HG03457 (cell line): ENCODE measurements around the gene ELP2.
"Not testable (repeated sequence)": the region's sequence is repeated elsewhere in the genome, so short reads cannot be mapped to it uniquely, and the experiment has no call there.

Experiments used
- ATAC-seq: cut with Tn5 transposase; IDR thresholded peaks from one replicate; pipeline ENCODE4 v1.9.1; 2021; ENCODE audit warnings: moderate number of reproducible peaks; ENCODE audit not compliant: unreplicated experiment

Gene ELP2

GRCh38 chr18:36187193-36187825, 57.6 kb downstream of the ELP2 start, which contains the start of gene MOCOS:
TSS of gene MOCOS (plus strand) at chr18:36187497. CDS start at chr18:36187540, 43 bp downstream.
- ATAC-seq = peak; percentile 74

- no peak for ATAC-seq
Measured at GRCh38 chr18:36187826-36188721, 58.4 kb downstream of the ELP2 start.

DNA sequence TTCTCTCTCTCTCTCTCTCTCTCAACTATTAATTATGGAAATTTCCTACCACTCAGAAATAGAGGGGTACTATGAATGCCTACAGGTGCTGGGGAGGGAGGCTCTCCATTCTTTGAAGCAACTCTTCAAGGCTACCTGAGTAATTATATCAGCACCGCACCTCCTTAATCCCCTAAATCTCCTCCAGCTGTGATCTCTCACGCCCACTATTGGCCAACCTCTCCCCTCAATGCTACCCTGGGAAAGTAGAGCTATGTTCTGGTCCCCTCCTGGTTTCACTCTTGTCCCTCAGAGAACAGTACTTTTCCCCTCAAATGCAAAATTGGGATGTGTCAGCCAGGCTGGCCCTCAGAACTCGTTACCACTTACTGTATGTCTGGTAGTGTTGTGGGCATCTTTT, 59.2 kb downstream of the ELP2 start:
- ATAC-seq = no peak

DNA sequence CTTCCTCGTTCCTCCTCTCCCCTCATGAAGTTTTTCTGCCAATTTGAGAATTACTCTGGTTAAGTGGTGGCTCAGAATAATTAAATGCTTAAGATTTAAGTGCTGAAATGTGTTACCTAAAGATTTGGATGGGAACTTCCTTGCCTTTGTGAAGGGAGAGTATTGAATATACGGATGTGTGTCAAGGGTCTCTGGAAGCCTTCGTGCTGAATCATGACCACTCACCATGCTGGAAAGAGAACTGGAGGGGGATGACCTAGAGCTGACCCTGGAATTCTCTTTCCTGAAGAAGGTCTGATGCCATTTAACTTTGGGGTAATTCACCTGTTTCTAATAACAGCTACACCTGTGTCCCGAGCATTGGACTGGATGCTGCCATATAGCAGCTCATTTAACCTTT, 59.8 kb downstream of the ELP2 start:
- ATAC-seq = no peak

- no peak for ATAC-seq
Measured at GRCh38 chr18:36191286-36191685, 61.6 kb downstream of the ELP2 start.

DNA sequence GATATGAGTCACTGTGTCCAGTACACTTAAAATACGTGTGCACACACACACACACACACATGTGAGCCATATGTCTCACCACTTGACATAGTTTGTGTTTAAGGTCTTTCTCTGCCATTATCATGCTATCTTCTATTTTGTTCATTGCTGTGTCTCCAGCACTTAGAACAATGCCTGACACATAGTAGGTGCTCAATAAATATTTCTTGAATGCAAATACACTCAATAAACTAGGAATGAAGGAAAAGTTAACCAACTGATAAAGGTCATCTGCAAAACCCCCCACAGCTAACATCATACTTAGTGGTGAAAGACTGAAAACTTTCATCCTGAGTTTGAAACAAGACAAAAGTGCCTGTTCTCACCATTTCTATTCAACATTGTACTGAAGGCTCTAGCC, 62.0 kb downstream of the ELP2 start:
- ATAC-seq = no peak

GRCh38 chr18:36194600-36195315, 65.1 kb downstream of the ELP2 start:
- ATAC-seq = no peak

DNA sequence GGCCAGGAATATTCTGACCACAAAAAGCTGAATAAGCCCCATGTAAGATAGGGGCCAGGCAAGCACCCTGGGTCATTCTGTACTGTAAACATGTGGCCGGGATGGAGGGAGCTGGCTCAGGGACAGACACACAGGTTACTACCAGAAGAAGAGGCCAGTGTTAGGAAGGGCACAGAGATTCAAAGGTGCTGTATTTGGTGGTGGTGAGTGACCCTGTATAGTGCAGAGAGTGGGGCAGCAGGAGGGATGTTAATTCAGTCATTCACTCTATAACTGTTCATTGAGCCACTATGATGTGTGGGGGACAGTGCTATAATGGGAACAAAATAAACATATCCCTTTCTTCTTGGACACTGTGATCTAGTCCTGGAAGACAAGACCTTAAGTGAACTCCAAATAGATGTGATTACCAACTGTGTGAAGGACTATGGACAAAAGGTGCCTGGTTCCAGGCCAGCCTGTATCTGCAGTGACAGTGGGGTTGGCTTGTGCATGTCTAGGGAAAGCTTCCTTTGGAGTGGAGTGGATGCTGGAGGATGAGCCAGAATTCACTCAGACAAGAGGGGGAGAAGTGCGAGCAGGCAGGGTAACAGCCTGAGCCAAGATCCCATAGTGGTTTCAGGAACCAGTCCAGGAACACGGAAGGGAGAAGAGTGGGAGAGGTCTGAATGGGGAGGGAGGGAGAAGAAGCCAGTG, 65.9 kb downstream of the ELP2 start:
- no peak for ATAC-seq

DNA sequence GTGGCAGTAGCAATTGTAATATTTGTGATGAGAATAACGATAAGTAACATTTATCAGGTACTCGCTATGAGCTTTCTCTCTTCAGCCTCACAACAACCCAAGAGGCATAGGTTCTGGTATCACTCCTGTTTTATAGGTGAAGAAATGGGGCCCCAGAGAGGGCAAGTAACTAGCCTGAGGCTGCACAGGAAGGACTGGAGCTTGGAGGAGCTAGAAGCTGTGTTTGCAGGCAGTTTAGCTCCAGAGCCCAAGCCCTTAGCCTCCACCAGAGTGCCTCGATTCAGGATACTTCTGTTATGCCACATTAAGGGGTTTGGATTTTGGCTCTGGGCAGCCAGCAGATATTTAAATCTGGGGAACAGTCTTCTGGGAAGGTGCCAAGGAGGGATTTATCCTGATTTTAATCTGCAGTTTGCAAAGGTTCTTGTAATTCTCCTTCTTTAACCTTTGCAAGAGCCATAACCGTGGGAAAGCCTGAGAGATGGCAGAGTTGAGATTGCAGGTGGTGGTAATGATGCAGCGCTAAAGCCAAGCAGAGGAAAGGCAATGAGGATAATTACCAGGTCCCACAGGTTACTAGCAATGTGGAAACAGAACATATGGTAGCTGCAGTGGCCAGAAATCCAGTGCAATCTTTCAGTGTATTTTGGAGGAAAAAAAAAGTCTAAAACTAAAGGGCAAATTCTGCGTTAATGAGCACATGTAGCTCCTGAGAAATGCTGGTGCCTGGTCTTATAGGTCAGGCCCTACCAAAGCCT, 66.7 kb downstream of the ELP2 start:
- ATAC-seq = no peak

- ATAC-seq = no peak
Measured at GRCh38 chr18:36197511-36198166, 67.9 kb downstream of the ELP2 start.

GRCh38 chr18:36199691-36200295, 70.1 kb downstream of the ELP2 start:
- no peak for ATAC-seq

DNA sequence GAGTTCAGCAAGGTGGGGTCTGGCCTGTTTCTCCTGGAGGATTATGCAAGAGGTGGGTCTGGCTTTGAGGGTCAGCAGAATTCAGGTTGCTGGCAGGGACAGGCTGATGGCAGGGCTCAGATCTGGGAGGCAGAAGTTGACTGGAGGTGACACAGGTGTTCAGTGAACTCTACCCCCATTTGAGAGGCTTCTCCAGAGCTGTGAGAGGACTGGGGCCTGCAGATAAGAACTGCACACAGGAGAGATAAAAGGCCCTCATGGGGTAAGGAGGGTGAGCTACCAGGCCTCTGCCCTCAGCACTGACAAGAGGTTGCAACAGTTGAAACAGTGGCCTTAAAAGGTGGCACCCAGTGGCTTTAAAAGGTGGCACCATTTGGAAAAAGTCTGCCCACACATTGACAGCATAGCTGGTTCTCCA, 70.7 kb downstream of the ELP2 start:
- ATAC-seq = no peak

DNA sequence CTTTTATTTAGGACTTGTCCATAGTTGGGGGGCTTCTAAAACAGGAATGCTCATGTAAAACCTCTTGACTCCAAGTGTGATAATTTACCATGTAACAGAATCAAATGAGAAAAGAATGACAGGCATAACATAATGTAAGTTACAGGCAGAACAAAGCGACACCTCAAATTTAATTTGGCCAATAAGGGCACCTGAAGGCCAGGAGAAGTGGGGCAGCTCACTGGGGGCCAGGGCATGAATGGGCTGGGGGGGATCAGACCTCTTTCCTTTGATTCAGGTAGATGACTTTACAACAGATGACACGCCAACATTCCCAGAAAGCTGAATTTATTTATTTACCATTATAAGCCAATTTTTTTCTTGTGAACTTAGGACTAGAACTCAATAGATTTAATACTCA, 72.1 kb downstream of the ELP2 start:
- no peak for ATAC-seq

DNA sequence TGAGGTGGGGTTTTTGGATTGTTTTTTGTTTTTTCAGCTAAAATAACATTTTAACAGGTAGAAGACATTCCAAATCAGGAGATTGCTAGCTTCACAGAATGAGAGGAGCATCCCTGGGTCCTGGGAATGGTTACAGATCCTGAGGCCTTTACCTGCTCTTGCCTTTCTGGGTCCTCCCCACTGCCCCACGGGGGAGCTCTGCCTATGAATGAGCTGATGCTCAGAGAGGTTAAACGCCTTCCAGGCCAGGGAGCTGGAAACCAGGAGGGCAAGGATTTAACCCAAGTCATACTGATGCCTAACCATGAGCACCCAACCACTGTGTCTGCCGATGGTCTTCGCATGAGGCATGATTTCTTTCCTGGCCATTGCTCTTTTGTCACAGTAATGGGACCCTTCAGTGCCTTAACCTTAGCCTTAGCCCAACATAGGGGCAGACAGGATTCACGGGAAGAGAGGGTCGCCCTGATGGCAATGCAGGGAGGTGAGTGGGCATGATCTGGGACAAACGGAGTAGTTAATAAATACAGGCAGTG, 73.7 kb downstream of the ELP2 start:
- no peak for ATAC-seq

DNA sequence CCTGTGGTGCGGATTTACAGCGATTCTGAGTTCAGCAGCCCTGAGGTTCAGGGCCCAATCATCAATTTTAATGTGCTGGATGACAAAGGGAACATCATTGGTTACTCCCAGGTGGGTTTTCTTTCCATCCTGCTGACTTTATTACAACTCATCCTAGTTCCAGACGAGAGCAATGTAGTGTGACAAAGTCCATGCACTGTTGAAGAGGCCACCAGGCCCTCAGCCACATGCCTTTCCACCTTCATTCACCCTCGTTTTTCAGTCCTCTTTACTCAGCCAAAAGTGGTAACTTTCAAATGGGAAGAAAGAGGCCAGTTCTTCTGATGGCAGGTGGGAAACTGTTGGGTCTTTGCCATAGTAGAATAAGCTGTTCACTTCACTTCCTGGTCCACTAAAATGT, 75.5 kb downstream of the ELP2 start:
- no peak for ATAC-seq

- ATAC-seq = no peak
Measured at GRCh38 chr18:36207303-36207702, 77.6 kb downstream of the ELP2 start.

GRCh38 chr18:36207969-36208368, 78.3 kb downstream of the ELP2 start:
- not testable (repeated sequence) for ATAC-seq

DNA sequence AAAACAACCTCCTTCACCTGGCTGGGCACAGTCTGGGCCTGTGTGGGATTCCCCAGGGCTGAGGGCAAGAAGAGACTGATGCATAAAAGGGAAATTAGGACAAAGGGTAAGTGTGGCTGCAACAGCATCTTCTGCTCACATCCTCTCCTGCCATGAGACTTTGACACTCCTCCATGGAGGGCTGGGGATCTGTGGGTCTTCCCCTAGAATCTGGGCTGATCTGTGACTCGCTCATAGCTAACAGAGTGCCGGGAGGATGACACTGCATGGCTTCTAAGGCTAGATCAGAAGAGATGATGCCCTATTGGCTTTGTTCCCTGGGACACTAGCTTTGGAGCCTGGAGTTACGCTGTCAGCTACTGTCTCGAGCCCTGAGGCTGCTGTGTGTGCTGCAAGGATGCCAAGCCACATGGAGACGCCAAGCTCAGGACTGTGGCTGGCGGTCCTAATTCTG, 81.9 kb downstream of the ELP2 start:
- no peak for ATAC-seq
